ENCODE results near the gene SLC25A36. TPM values are rescaled to one million over a fixed set of nuclear protein-coding genes. Genes with fewer than 3 reads are reported as not detected.
"Not testable (repeated sequence)": the region's sequence is repeated elsewhere in the genome, so short reads cannot be mapped to it uniquely, and the experiment has no call there.

Gene SLC25A36
- total RNA-seq, 1 experiment from 2014 or later, result 40.2 TPM

- H3K9me3 ChIP-seq, H3K4me3 ChIP-seq, DNase-seq, H3K27me3 ChIP-seq: not testable (repeated sequence)
- H3K36me3 ChIP-seq, result peaks cover 19% of the 10 kb centered on the region
Measured at GRCh38 chr3:140951750-140952149, 10.1 kb downstream of the SLC25A36 start.

- H3K9me3 ChIP-seq, result no peaks in the 10 kb centered on the region
- H3K4me3 ChIP-seq, result no peak overlapping the region
- H3K27me3 ChIP-seq, result no peaks in the 10 kb centered on the region
- no peak for DNase-seq
- H3K36me3 ChIP-seq, result peaks cover 12% of the 10 kb centered on the region
Measured at GRCh38 chr3:140953028-140953960, 11.7 kb downstream of the SLC25A36 start.

GRCh38 chr3:140954576-140954975 is 12.9 kb downstream of the SLC25A36 start:
- H3K27me3 ChIP-seq, result no peaks in the 10 kb centered on the region
- no peak overlapping the region for H3K4me3 ChIP-seq
- no peak for DNase-seq
- no peaks in the 10 kb centered on the region for H3K9me3 ChIP-seq
- peaks cover 1% of the 10 kb centered on the region for H3K36me3 ChIP-seq

GRCh38 chr3:140955645-140956044 is 14.0 kb downstream of the SLC25A36 start:
- Histone ChIP-seq H3K4me3 (no peak overlapping the region), H3K9me3 (no peaks in the 10 kb centered on the region)

GRCh38 chr3:140956058-140956835 is 14.6 kb downstream of the SLC25A36 start:
- no peak for DNase-seq
- no peaks in the 10 kb centered on the region for H3K27me3 ChIP-seq
- H3K4me3 ChIP-seq, result no peak overlapping the region
- H3K9me3 ChIP-seq, result no peaks in the 10 kb centered on the region
- H3K36me3 ChIP-seq, result peaks cover 10% of the 10 kb centered on the region; the same call in 1 of the 2 replicates

More at GRCh38 chr3:140955645-140956044, 14.0 kb downstream of the SLC25A36 start:
- Histone ChIP-seq H3K27me3 (no peaks in the 10 kb centered on the region), H3K36me3 (peaks cover 10% of the 10 kb centered on the region; the same call in 1 of the 2 replicates)
- DNase-seq, result no peak

- Histone ChIP-seq H3K9me3 (no peaks in the 10 kb centered on the region), H3K36me3 (peaks cover 43% of the 10 kb centered on the region), H3K27me3 (no peaks in the 10 kb centered on the region), H3K4me3 (no peak overlapping the region)
- DNase-seq, result no peak
Measured at GRCh38 chr3:140972833-140973232, 31.2 kb downstream of the SLC25A36 start.

- Histone ChIP-seq H3K27me3 (no peaks in the 10 kb centered on the region), H3K4me3 (no peak overlapping the region), H3K36me3 (peaks cover 37% of the 10 kb centered on the region), H3K9me3 (no peaks in the 10 kb centered on the region)
- DNase-seq, result no peak
Measured at GRCh38 chr3:140974900-140975299, 33.3 kb downstream of the SLC25A36 start.

- H3K9me3 ChIP-seq, result no peaks in the 10 kb centered on the region
- peaks cover 11% of the 10 kb centered on the region for H3K36me3 ChIP-seq
Measured at GRCh38 chr3:140980663-140981062, 39.0 kb downstream of the SLC25A36 start.

GRCh38 chr3:140987792-140988191 is 46.2 kb downstream of the SLC25A36 start:
- H3K9me3 ChIP-seq, DNase-seq, H3K36me3 ChIP-seq, H3K4me3 ChIP-seq, H3K27me3 ChIP-seq: not testable (repeated sequence)

More at GRCh38 chr3:140980663-140981062, 39.0 kb downstream of the SLC25A36 start:
- no peak for DNase-seq
- Histone ChIP-seq H3K4me3 (no peak overlapping the region), H3K27me3 (no peaks in the 10 kb centered on the region)

GRCh38 chr3:140994316-140994715 is 52.7 kb downstream of the SLC25A36 start:
- Histone ChIP-seq H3K36me3 (no peaks in the 10 kb centered on the region), H3K4me3 (no peak overlapping the region), H3K27me3 (no peaks in the 10 kb centered on the region; the same call in 1 of the 2 replicates), H3K9me3 (peaks cover 7% of the 10 kb centered on the region; the same call in 1 of the 2 replicates)
- DNase-seq, result no peak

- H3K4me3 ChIP-seq, DNase-seq: not testable (repeated sequence)
Measured at GRCh38 chr3:140994861-140995260, 53.2 kb downstream of the SLC25A36 start.

GRCh38 chr3:140995881-140996280 is 54.2 kb downstream of the SLC25A36 start:
- no peaks in the 10 kb centered on the region for H3K36me3 ChIP-seq
- H3K27me3 ChIP-seq, result no peaks in the 10 kb centered on the region; the same call in 1 of the 2 replicates
- no peak overlapping the region for H3K4me3 ChIP-seq
- no peak for DNase-seq
- peaks cover 7% of the 10 kb centered on the region; the same call in 1 of the 2 replicates for H3K9me3 ChIP-seq

More at GRCh38 chr3:140994861-140995260, 53.2 kb downstream of the SLC25A36 start:
- H3K27me3 ChIP-seq, H3K36me3 ChIP-seq, H3K9me3 ChIP-seq: not testable (repeated sequence)

GRCh38 chr3:141000027-141000663 is 58.5 kb downstream of the SLC25A36 start:
- no peaks in the 10 kb centered on the region for H3K27me3 ChIP-seq
- H3K4me3 ChIP-seq, result no peak overlapping the region
- peak; percentile 59 for DNase-seq
- no peaks in the 10 kb centered on the region for H3K9me3 ChIP-seq
- H3K36me3 ChIP-seq, result no peaks in the 10 kb centered on the region

GRCh38 chr3:141000686-141001085 is 59.0 kb downstream of the SLC25A36 start:
- no peak for DNase-seq
- no peaks in the 10 kb centered on the region for H3K27me3 ChIP-seq
- H3K9me3 ChIP-seq, result no peaks in the 10 kb centered on the region
- H3K36me3 ChIP-seq, result no peaks in the 10 kb centered on the region
- no peak overlapping the region for H3K4me3 ChIP-seq

GRCh38 chr3:141006344-141006743 is 64.7 kb downstream of the SLC25A36 start:
- DNase-seq, result no peak
- peaks cover 7% of the 10 kb centered on the region; the same call in 1 of the 2 replicates for H3K27me3 ChIP-seq
- no peaks in the 10 kb centered on the region for H3K36me3 ChIP-seq
- H3K9me3 ChIP-seq, result 0 out of 2 replicates have a peak, but pooled peaks cover 1% of the 10 kb centered on the region
- H3K4me3 ChIP-seq, result no peak overlapping the region

- no peak for DNase-seq
- Histone ChIP-seq H3K9me3 (0 out of 2 replicates have a peak, but pooled peaks cover 1% of the 10 kb centered on the region), H3K27me3 (peaks cover 7% of the 10 kb centered on the region; the same call in 1 of the 2 replicates), H3K4me3 (no peak overlapping the region), H3K36me3 (no peaks in the 10 kb centered on the region)
Measured at GRCh38 chr3:141009496-141009895, 67.9 kb downstream of the SLC25A36 start.

Measured in MG63 (cell line).